Uterus (tissue), 2 donors: ENCODE measurements around the gene SCTR.

ENCODE experiments used
- POLR2A ChIP-seq, 2 donors: fragments of 450-650 bp; IDR thresholded peaks; one replicate each; pipeline ENCODE4 v1.6.1; 2016; ENCODE audit warnings: antibody characterized with exemption in 2 of 2, mild to moderate bottlenecking in 1 of 2, moderate library complexity in 1 of 2
- TF ChIP-seq, protein P1 (sequence below), 4 experiments: fragments of 200-600 bp in 2 of 4; fragments of 450-650 bp in 2 of 4; sonication (generic) in 2 of 4; IDR thresholded peaks; one replicate each; pipeline ENCODE4 v1.5.1; 2016 to 2019; ENCODE audit warnings: antibody characterized with exemption in 4 of 4, mild to moderate bottlenecking in 2 of 4, moderate library complexity in 1 of 4

DNA sequence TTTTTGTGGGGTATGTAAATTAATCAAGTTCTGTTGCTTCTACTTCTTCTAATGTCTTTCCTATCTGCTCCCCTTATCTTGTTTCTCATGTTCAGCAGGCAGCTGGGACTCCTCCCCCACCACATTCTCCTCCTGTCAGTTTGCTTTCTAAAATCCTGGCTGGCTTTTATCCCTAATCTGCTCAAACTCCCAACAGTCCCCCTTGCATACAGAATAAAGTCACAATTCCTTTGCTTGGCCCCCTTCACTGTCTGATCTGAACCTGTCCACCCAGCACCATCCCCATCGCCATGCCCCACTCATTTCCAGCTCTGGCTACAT lies 22.1 kb upstream of the SCTR start:
- TF ChIP-seq POLR2A (IDR thresholded peaks at IDR 0.05), result no peak
- TF ChIP-seq, protein P1, sequence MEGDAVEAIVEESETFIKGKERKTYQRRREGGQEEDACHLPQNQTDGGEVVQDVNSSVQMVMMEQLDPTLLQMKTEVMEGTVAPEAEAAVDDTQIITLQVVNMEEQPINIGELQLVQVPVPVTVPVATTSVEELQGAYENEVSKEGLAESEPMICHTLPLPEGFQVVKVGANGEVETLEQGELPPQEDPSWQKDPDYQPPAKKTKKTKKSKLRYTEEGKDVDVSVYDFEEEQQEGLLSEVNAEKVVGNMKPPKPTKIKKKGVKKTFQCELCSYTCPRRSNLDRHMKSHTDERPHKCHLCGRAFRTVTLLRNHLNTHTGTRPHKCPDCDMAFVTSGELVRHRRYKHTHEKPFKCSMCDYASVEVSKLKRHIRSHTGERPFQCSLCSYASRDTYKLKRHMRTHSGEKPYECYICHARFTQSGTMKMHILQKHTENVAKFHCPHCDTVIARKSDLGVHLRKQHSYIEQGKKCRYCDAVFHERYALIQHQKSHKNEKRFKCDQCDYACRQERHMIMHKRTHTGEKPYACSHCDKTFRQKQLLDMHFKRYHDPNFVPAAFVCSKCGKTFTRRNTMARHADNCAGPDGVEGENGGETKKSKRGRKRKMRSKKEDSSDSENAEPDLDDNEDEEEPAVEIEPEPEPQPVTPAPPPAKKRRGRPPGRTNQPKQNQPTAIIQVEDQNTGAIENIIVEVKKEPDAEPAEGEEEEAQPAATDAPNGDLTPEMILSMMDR (IDR thresholded peaks at IDR 0.05), result no peak
